Measurements from ENCODE around the gene RFNG. TPM values are rescaled to one million over a fixed set of nuclear protein-coding genes. Genes with fewer than 3 reads are reported as not detected.

The RFNG gene
- total RNA-seq, 2 experiments from 2014 or later = 26.3 to 28.4 TPM

DNA sequence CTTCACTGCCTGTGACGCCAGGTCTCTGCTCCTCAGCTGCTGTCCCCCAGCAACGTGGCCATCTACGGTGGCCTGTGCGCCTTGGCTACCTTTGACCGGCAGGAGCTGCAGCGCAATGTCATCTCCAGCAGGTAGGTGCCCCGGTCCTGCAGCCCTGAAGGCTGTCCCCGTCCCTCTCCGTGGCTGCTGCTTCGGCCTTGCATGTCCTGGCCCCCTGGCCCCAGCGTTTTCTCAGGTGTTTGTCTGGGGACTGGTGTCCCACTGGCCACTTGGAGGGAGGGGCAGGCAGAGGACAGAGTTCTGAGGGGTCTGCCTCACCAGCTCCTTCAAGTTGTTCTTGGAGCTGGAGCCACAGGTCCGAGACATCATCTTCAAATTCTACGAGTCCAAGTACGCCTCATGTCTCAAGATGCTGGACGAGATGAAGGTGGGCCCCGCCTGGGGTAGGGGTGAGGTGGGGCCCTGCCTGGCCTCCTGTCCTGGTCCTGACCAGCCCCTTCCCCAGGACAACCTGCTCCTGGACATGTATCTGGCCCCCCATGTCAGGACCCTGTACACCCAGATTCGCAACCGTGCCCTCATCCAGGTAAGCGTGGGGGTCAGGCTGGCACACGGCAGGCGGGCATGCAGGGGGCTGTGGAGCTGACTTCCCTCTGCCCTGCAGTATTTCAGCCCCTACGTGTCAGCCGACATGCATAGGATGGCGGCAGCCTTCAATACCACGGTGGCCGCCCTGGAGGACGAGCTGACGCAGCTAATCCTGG is 4.5 kb upstream of the RFNG start:
- H3K27me3 Mint-ChIP-seq = no peaks in the 10 kb centered on the region
- H3K4me3 Mint-ChIP-seq = no peak overlapping the region
- H3K36me3 Mint-ChIP-seq (ENCODE audit: low read depth) = peaks cover 14% of the 10 kb centered on the region
- H3K4me1 Mint-ChIP-seq = peaks cover 16% of the 10 kb centered on the region
- H3K9me3 Mint-ChIP-seq = no peaks in the 10 kb centered on the region
- ChIA-PET CTCF (no interaction called here), POLR2A (interaction anchor here (1.3 to 2.0 kb wide), 2 partner anchors 10 to 43 kb away, joined by 3 to 10 read pairs; partner anchors contain the start of gene DUS1L)
- DNase-seq = no peak
- H3K27ac Mint-ChIP-seq = no peak overlapping the region

DNA sequence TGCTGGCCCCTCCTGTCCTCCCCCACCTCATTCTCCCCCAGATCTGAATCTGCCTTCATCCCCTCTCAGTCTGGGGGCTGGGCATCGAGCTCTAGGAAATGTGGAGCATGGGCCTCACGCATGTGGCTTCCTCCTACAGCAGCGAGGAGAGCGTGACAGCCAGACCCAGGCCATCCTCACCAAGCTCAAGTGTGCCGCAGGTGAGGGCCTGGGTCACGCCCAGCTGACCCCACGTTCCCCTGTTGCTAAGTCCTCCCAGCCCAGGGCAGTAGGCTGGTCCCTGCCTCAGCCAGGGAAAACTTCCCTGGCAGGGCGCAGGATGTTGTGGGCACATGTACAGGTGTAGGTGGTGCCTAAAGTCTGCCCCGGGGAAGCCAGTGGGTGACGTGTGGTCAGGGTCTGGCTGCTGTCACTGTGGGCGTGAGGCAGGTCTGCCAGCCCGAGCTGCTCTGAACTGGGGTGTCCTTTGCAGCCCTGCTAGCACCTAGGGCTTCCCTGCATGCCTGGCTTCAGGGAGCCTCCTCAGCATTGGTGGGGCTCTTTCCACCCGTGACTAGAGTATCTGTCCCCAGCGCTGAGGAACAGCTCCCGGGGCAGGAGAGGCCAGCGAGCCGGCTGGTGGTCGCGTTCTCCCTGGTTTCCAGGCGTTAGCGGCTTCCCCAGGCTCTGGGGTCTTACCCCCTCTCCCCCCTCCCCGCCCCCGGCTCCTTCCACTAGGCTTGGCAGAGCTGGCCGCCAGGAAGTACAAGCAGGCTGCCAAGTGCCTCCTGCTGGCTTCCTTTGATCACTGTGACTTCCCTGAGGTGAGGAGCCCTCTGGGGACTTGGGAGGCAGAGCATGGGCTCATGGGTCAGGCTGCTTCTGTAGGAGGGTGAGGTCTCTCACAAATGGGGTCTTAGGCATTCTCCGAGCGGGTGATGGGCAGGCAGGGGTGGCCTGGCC is 3.7 kb upstream of the RFNG start:
- POLR2A ChIA-PET = interaction anchor here (1.3 to 2.0 kb wide), 3 partner anchors 11 to 44 kb away, joined by 3 to 10 read pairs (median 8); partner anchors contain the start of genes DCXR and DUS1L
- Mint-ChIP-seq H3K4me3 (no peak overlapping the region), H3K9me3 (no peaks in the 10 kb centered on the region), H3K27me3 (no peaks in the 10 kb centered on the region), H3K36me3 (ENCODE audit: low read depth) (peaks cover 14% of the 10 kb centered on the region), H3K27ac (no peak overlapping the region), H3K4me1 (peaks cover 22% of the 10 kb centered on the region)
- CTCF ChIA-PET = no interaction called here
- no peak for DNase-seq

DNA sequence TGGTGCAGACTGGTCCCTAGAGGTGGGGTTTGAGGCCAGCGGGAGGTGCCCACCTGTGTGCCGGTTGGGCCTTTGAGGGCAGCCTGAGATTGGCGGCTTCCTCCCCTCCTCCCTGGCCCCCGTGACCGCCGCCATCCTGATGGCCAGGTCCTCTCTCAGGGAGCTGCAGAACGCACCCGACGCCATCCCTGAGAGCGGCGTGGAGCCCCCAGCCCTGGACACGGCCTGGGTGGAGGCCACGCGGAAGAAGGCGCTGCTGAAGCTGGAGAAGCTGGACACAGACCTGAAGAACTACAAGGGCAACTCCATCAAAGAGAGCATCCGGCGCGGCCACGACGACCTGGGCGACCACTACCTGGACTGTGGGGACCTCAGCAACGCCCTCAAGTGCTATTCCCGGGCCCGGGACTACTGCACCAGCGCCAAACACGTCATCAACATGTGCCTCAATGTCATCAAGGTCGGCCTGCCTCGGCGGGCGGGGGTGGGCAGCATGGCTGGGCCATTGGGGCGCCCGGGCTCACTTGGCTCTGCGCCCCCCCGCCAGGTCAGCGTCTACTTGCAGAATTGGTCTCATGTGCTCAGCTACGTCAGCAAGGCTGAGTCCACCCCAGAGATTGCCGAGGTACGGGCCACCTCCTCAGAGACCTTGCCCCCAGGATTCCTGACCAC is 2.9 kb upstream of the RFNG start:
- POLR2A ChIA-PET = interaction anchor here (0.7 to 2.0 kb wide), 4 partner anchors 9 to 17 kb away, joined by 3 to 10 read pairs (median 6); partner anchors contain the start of genes DCXR and DUS1L

DNA sequence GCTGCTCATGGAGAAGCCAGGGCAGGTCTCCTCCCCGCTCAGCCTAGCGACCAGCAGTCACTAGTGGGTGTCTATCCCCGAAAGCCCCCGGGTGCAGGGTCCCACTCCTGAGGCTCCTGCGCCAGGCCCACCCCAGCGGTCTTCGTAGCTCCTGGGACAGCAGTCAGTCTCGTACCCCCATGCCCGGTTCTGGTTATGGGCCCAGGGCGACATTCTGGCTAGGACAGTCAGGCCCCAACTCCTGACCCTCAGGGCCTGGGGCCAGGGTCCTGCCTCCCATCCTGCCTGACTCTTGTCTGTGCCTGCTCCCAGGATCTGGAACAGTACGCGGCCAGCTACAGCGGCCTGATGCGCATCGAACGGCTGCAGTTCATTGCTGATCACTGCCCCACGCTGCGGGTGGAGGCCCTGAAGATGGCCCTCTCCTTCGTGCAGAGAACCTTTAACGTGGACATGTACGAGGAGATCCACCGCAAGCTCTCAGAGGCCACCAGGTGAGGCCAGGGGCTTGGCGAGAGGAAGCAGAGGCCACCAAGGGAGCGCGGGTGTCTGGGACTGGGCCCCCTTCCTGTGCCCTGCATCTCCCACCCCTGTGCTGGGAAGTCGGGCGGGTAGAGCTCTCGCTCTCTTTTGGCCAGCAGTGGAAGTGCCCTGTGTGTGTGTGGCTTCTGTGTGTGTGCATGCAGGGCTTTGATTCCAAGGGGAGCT is 2.1 kb upstream of the RFNG start:
- Mint-ChIP-seq H3K4me1 (peaks cover 25% of the 10 kb centered on the region), H3K9me3 (no peaks in the 10 kb centered on the region), H3K36me3 (ENCODE audit: low read depth) (peaks cover 11% of the 10 kb centered on the region), H3K27me3 (no peaks in the 10 kb centered on the region), H3K27ac (no peak overlapping the region), H3K4me3 (peak overlapping the region; percentile 72)
- CTCF ChIA-PET = interaction anchor here (2.0 kb wide), 1 partner anchor 16 kb away, joined by 9 read pairs; the partner anchor contains the start of gene DCXR
- POLR2A ChIA-PET = interaction anchor here (0.7 to 2.0 kb wide), 4 partner anchors 10 to 23 kb away, joined by 3 to 8 read pairs (median 3); partner anchors contain the start of gene DCXR
- no peak for DNase-seq

More for the DNA sequence above, 2.9 kb upstream of the RFNG start:
- DNase-seq = no peak
- Mint-ChIP-seq H3K4me1 (peaks cover 25% of the 10 kb centered on the region), H3K27ac (no peak overlapping the region), H3K9me3 (no peaks in the 10 kb centered on the region), H3K27me3 (no peaks in the 10 kb centered on the region), H3K36me3 (ENCODE audit: low read depth) (peaks cover 11% of the 10 kb centered on the region), H3K4me3 (no peak overlapping the region)
- CTCF ChIA-PET = no interaction called here

DNA sequence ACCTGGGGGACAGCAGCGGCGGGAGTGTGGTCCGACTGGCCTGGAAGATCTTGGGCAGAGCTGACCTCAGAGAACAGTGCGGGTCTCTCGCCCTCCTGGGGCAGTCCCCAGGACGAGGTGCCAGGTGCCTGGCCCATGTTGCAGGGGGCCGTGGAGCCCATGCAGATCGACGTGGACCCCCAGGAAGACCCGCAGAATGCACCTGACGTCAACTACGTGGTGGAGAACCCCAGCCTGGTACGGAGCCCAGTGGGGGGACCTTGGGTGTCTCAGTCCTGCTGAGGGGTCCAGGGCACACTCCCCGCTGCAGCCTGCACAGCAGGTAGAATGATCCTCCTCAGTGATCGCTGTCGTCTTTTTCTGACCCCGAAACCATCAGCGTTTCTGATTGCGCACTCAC is 1.5 kb upstream of the RFNG start:
- DNase-seq = no peak
- no peaks in the 10 kb centered on the region for H3K27me3 Mint-ChIP-seq
- peak overlapping the region; percentile 72 for H3K4me3 Mint-ChIP-seq
- peaks cover 25% of the 10 kb centered on the region for H3K4me1 Mint-ChIP-seq
- CTCF ChIA-PET = interaction anchor here (2.0 kb wide), 1 partner anchor 15 kb away, joined by 9 read pairs; the partner anchor contains the start of gene DCXR
- H3K9me3 Mint-ChIP-seq = no peaks in the 10 kb centered on the region
- POLR2A ChIA-PET = interaction anchor here (1.0 to 2.0 kb wide), 2 partner anchors 16 to 23 kb away, joined by 3 to 8 read pairs; partner anchors contain the start of gene DCXR
- no peak overlapping the region for H3K27ac Mint-ChIP-seq
- peaks cover 11% of the 10 kb centered on the region for H3K36me3 Mint-ChIP-seq (ENCODE audit: low read depth)

DNA sequence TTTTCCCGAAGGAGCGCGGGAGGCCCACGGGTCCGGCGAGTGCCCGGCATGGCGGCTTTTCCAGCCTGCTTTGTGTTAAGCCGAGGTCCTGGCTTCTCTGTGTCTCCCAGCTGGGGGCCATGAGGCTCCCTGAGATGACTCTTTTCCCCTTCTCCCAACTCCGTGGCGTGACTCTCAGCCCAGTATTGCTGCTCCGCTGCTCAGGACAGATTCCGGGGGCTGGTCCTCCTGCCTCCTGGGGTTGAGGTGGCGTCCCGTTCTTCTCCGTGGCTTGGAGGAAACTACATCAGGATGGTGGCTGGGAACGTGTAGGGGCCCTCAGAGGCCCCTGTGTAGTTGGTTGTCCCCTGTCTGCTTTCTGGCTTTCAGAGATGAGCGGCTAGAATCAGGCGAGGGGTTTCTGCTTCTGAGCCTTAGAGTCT is 1.0 kb upstream of the RFNG start:
- no peak for DNase-seq
- peak overlapping the region; percentile 49 for H3K27ac Mint-ChIP-seq
- peaks cover 8% of the 10 kb centered on the region for H3K36me3 Mint-ChIP-seq (ENCODE audit: low read depth)
- H3K4me3 Mint-ChIP-seq = peak overlapping the region; percentile 72
- ChIA-PET POLR2A (interaction anchor here (1.0 to 4.3 kb wide), 3 partner anchors 12 to 22 kb away, joined by 3 to 27 read pairs (median 4); partner anchors contain the start of gene DCXR), CTCF (interaction anchor here (2.0 kb wide), 1 partner anchor 15 kb away, joined by 9 read pairs; the partner anchor contains the start of gene DCXR)
- peaks cover 25% of the 10 kb centered on the region for H3K4me1 Mint-ChIP-seq
- no peaks in the 10 kb centered on the region for H3K27me3 Mint-ChIP-seq
- H3K9me3 Mint-ChIP-seq = no peaks in the 10 kb centered on the region

DNA sequence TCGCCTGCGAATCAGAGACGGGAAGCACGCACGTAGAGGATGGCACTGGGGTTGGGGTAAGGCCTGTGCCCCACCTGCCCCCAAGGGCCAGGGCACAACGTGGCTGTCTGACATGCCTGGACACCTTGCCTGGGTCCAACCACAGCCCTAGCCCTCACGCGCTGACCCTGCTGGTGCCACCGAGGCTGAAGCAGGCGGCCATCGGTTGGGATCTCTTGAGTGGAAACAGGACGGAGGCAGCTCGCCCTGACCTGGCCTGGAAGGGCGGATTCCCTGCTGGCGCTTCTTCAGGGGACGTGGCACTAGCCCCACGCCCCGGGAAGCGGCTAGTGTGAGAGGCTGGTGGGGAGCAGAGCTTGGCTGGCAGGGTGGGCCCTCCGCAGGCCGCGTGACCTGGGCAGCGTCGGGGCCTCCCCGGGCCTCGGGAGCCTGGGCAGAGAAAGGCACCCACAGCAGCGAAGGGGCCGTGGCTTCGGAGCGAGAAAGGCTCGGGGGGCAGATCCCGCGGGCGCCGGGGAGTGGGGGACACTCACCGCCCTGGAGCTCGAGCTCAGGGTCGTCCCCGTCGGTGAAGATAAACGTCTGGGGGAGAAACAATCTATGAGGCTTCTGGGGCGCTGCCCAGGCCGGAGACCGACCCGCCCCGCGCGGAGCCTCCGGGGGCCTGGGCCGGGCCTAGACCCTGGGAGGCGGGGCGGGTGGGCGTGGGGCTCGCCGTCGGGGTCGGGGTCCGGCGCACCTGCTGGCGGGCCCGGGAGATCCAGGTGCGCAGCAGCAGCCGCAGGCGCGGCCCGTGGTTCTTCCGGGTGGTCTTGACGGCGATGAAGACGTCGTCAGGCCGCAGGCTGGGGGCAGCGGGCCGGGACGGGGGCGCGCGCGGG is 610 bp downstream of the RFNG start:
- peak overlapping the region; percentile 84 for H3K4me3 Mint-ChIP-seq
- DNase-seq = no peak
- H3K27ac Mint-ChIP-seq = peak overlapping the region; percentile 78
- ChIA-PET POLR2A (interaction anchor here (0.6 to 4.3 kb wide), 7 partner anchors 8 to 74 kb away, joined by 3 to 27 read pairs (median 4); partner anchors contain the start of genes DCXR and DUS1L), CTCF (interaction anchor here (1.7 kb wide), 1 partner anchor 13 kb away, joined by 5 read pairs; the partner anchor contains the start of gene DCXR)
- H3K9me3 Mint-ChIP-seq = no peaks in the 10 kb centered on the region
- H3K36me3 Mint-ChIP-seq (ENCODE audit: low read depth) = peaks cover 12% of the 10 kb centered on the region
- H3K27me3 Mint-ChIP-seq = no peaks in the 10 kb centered on the region
- H3K4me1 Mint-ChIP-seq = peaks cover 25% of the 10 kb centered on the region

DNA sequence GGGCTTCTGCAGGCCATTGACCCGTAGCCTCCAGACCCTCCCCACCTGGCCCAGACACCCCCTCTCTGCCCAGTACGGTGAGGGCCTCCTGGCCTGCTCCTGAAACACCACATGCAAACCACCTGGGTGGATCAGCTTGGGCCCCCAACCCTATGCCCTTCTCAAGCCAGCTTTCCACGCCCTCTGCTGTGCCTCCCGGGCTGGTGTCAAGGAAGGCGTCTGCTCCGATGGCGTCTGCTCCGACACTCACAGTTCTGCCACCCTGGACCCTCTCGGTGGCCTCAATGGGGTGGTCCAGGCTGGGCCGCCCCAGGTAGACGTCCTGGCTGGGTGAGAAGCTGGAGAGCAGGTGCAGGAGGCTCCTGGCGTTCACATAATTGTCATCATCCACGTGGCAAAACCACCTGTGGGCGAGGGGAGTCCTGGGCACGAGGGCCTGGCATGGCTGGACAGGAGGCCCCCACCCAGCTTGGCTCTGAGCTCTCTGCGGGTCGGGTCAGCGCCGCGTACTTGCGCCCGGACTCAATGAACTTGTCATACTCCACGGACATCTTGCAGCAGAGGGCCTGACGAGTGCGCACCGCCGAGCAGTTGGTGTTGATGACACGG is 1.4 kb downstream of the RFNG start:
- no peak for DNase-seq
- H3K4me3 Mint-ChIP-seq = peak overlapping the region; percentile 84
- no peaks in the 10 kb centered on the region for H3K27me3 Mint-ChIP-seq
- peaks cover 25% of the 10 kb centered on the region for H3K4me1 Mint-ChIP-seq
- ChIA-PET POLR2A (interaction anchor here (0.6 to 4.3 kb wide), 6 partner anchors 8 to 73 kb away, joined by 3 to 27 read pairs (median 6); partner anchors contain the start of genes DCXR and DUS1L), CTCF (interaction anchor here (1.7 kb wide), 1 partner anchor 13 kb away, joined by 5 read pairs; the partner anchor contains the start of gene DCXR)
- peaks cover 11% of the 10 kb centered on the region for H3K36me3 Mint-ChIP-seq (ENCODE audit: low read depth)
- no peaks in the 10 kb centered on the region for H3K9me3 Mint-ChIP-seq
- peak overlapping the region; percentile 78 for H3K27ac Mint-ChIP-seq

DNA sequence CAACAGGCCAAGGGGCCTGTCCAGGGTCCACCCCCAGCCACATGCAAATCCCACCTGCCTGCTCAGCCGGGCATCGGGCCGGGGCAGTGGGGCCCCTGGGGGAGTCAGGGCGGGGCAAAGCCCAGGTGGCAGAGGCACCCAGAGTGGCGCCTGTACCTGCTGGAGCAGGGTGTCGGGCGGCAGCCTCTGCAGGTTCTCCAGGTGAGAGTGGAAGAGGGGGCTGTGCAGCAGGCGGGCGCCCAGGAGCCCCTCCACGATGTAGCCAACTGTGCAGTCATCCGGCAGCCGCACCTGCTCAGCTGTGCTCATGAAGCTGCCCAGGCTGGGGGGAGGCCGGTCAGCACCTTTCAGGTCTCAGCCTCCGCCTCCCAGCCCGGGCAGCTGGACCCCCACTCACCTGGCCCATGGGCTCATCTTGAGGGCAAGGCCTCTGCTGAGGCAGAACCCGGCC is 2.1 kb downstream of the RFNG start:
- DNase-seq = no peak
- Mint-ChIP-seq H3K4me1 (peaks cover 21% of the 10 kb centered on the region), H3K27ac (no peak overlapping the region), H3K27me3 (no peaks in the 10 kb centered on the region), H3K4me3 (no peak overlapping the region), H3K9me3 (no peaks in the 10 kb centered on the region), H3K36me3 (ENCODE audit: low read depth) (peaks cover 5% of the 10 kb centered on the region)
- CTCF ChIA-PET = interaction anchor here (1.2 kb wide), 1 partner anchor 12 kb away, joined by 4 read pairs; the partner anchor contains the start of gene DCXR
- POLR2A ChIA-PET = interaction anchor here (1.4 to 4.3 kb wide), 3 partner anchors 9 to 19 kb away, joined by 3 to 27 read pairs (median 8); partner anchors contain the start of gene DCXR

DNA sequence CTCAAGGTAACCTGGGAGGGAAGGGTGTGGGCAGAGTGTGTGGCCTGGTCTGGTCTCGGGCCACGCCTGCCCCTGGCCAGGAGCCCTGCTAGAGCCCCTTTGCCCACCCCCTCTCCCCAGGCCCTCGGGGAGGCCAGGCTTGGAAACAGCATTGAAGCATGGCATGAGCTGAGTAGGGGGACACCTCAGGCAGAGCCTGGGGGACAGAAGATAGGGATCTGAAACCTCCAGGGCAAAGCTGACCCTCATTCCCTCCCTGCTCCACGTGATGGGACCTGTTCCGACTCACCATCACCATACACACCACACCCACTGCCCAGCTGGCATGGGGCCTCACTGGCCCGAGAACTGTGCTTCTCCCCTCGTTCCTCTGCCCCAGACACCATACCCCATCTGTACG is 2.5 kb downstream of the RFNG start:
- H3K27ac Mint-ChIP-seq = no peak overlapping the region
- POLR2A ChIA-PET = interaction anchor here (4.3 kb wide), 1 partner anchor 11 kb away, joined by 27 read pairs; the partner anchor contains the start of gene DCXR
- H3K4me3 Mint-ChIP-seq = peak overlapping the region; percentile 30

More for the DNA sequence above, 2.5 kb downstream of the RFNG start:
- no peak for DNase-seq
- CTCF ChIA-PET = interaction anchor here (1.2 kb wide), 1 partner anchor 11 kb away, joined by 4 read pairs; the partner anchor contains the start of gene DCXR
- H3K9me3 Mint-ChIP-seq = no peaks in the 10 kb centered on the region
- H3K4me1 Mint-ChIP-seq = peaks cover 21% of the 10 kb centered on the region
- H3K36me3 Mint-ChIP-seq (ENCODE audit: low read depth) = peaks cover 5% of the 10 kb centered on the region
- H3K27me3 Mint-ChIP-seq = no peaks in the 10 kb centered on the region
